NOMO-1 treated with DMSO at 0.1 percent for 48 hours (cell line): Measurements from ENCODE around the gene GPR37L1.
"Not testable (repeated sequence)": the region's sequence is repeated elsewhere in the genome, so short reads cannot be mapped to it uniquely, and the experiment has no call there.

Experiments used
- DNase-seq: peaks from one replicate; lab custom pipeline; 2025; ENCODE audit not compliant: unreplicated experiment; lab: John Stamatoyannopoulos, UW

The GPR37L1 gene

DNA sequence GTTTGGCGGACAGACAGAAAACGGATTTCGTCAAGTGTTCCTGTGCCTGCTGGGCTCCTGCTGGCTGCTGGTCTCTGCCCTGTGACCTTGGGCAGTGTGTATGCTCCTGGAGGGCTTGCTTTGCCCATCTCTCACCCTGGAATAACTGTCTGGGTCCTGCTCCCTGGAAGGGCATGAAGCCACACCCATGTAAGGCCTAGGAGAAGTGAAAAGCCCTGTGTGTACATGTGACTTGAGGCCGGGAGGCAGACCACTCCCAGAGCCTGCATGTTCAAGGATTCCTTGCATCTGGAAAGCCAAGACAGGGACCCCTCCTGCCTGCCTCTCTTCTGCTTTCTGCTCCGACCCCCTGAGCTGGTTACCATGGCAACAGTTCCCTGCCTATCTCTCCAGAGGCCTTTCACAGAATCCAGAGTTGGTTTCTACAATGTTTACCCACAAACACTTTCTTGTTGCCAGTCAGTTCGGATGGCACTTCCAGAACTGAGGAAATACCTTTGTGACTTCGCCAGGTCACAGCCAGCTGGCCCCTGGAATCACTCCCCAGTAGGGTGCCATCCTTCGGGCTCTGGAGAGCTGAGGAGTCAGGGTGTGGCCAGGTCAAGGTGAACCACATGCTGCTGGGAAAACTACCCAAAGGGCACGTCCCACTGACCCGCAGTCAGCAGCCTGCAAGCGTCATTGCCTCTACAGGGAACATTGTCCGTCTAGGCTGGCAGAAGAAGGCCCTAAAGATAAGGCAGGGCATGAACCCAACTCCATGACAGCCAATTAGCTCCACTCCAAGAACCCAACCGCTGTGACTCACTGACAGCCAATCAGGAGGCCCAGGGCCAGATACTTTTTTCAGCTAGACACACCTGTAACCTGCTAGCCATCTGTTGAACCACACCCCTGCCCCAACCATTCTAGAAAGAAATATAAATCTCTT is 14.7 kb upstream of the GPR37L1 start:
- DNase-seq, result no peak

DNA sequence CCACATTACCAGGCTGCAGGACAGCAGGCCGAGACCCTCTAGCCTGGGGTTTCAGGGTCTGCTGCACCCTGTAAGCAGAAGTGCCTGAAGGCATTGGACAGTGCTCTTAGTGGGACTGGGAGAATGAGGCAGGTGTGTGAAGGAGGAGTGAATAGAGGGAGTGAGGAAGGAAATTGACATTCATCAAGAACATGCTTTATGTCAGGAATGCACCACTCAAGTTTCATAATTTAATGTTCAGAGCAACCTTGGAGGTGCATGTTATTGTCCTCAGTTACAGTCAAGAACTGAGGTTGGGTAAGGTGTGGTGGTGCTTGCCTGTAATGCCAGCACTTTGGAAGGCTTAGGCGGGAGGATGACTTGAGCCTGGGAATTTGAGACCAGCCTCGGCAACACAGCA is 11.7 kb upstream of the GPR37L1 start:
- DNase-seq, result no peak

- DNase-seq, result not testable (repeated sequence)
Measured at GRCh38 chr1:202111589-202111988, 11.1 kb upstream of the GPR37L1 start.

- DNase-seq, result no peak
Measured at GRCh38 chr1:202112859-202113689, 9.6 kb upstream of the GPR37L1 start.

DNA sequence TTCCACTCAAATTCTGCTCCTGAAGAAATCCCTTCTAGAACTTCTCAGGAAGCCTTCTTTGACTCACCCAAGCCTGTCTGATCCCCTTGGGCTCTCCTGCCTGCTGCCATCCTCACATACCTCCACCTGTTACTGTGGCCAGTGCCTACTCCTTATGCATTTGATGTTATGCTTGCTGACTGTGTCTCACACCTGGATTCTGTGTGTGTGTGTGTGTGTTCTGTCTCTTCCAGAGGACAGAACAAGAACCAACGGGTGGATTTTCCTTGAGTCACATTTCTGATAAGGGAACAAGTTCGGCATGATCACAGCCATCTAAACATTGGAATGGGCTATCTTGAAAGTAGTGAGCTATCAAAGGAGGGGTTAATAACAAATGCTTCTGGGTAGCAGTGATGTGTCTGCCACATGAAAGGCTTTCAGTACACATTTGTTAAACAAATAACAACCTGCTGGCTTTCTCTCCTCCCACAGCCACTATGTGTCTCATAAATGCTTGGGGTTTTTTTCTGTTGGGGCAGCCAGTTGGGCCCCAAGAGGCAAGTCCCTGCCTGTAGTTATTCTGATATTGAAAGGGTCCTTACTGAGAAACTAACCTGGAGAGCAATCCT is 8.9 kb upstream of the GPR37L1 start:
- no peak for DNase-seq

- DNase-seq, result no peak
Measured at GRCh38 chr1:202116287-202116686, 6.4 kb upstream of the GPR37L1 start.

DNA sequence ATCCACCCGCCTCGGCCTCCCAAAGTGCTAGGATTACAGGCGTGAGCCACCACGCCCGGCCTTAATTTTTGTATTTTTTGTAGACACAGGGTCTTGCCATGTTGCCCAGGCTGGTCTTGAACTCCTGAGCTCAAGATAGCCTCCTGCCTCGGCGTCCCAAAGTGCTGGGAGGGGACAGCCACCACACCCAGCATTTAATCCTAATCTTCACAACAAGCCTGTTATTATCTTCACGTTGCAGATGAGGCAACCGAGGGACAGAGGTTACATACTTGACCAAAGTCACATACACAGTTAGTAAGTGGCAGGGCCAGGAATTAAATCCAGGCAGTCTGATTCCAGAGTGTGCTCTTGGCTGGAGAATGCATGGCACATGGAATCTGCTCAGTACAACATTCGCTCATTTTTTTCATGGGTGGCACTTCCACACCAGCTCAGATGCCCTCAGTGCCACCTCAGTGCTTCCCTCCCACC is 4.8 kb upstream of the GPR37L1 start:
- DNase-seq, result no peak

DNA sequence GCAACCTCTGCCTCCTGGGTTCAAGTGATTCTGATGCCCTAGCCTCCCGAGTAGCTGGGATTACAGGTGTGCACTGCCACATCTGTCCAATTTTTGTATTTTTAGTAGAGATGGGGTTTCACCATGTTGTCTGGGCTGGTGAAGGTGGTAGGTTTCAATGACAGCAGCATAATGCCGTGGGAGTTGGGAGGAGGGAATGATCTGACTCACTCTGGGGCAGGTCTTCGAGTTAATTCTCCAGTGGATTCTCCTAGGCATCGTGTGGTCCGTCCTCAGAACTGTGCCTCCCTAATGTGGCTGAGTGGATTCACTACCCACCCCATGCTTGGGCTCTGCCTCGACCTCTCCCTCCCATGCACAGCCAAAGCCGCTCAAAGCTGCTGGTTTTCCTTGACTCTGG is 1.7 kb upstream of the GPR37L1 start:
- DNase-seq, result no peak

DNA sequence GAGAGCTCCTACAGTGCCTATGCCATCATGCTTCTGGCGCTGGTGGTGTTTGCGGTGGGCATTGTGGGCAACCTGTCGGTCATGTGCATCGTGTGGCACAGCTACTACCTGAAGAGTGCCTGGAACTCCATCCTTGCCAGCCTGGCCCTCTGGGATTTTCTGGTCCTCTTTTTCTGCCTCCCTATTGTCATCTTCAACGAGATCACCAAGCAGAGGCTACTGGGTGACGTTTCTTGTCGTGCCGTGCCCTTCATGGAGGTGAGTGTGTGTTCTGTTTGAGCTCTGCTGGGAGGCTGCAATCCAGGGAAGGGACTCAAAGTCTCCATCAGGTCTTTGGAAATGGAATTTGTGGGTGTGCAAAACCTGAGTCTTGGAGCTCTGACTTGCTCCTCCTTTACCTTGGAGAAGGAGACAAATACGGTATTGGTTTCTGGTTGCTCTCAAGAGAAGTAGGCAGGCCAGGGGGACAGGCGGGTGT is 658 bp downstream of the GPR37L1 start:
- DNase-seq, result no peak

DNA sequence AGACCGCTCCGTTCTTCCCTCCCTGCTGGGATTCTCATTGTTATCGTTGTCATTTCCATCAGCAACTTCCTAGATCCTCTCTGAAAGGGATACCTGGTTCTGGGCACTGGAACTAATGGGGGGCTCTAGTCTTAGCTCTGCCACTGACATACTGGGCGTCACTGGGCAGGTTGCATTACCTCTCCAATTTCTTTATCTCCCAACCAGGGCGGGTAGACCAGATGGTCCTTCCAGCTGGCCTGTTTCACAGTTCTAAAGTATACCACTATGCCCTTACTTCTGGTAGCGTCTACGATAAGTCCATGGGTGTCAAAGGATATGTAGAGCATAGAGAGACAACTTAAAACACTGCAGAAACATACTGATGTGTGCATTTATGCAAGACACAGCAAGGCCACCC is 1.4 kb downstream of the GPR37L1 start:
- DNase-seq, result no peak

DNA sequence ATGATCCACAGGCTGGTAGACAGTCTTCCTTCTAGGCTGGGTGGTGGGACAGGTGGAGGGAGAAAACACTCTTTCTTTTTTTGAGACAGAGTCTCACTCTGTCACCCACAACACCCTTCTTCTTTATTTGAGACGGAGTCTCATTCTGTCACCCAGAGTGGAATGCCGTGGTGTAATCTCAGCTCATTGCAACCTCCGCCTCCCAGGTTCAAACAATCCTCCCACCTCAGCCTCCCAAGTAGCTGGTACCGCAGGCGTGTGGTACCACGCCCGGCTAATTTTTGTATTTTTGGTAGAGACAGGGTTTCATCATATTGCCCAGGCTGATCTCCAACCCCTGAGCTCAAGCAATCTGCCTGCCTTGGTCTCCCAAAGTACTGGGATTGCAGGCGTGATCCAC is 2.9 kb downstream of the GPR37L1 start:
- DNase-seq, result no peak

- no peak for DNase-seq
Measured at GRCh38 chr1:202126426-202126825, 3.7 kb downstream of the GPR37L1 start.

DNA sequence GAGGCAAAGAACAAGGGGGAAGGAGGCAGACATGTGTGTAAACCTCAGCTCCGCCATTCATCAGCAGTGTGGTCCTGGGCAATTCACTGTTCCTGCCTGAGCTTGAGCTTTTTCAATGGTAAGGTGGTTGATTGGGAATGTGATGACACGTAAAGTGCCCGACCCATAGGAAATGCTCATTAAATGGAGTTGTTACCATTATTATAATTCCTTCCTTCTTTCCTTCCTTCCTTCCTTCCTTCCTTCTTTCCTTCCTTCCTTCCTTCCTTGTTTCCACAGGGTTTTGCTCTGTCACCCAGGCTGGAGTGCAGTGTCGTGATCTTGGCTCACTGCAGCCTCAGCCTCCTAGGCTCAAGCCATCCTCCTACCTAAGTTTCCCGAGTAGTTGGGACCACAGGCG is 4.3 kb downstream of the GPR37L1 start:
- DNase-seq, result no peak

GRCh38 chr1:202127836-202128622 is 5.3 kb downstream of the GPR37L1 start:
- DNase-seq, result no peak

DNA sequence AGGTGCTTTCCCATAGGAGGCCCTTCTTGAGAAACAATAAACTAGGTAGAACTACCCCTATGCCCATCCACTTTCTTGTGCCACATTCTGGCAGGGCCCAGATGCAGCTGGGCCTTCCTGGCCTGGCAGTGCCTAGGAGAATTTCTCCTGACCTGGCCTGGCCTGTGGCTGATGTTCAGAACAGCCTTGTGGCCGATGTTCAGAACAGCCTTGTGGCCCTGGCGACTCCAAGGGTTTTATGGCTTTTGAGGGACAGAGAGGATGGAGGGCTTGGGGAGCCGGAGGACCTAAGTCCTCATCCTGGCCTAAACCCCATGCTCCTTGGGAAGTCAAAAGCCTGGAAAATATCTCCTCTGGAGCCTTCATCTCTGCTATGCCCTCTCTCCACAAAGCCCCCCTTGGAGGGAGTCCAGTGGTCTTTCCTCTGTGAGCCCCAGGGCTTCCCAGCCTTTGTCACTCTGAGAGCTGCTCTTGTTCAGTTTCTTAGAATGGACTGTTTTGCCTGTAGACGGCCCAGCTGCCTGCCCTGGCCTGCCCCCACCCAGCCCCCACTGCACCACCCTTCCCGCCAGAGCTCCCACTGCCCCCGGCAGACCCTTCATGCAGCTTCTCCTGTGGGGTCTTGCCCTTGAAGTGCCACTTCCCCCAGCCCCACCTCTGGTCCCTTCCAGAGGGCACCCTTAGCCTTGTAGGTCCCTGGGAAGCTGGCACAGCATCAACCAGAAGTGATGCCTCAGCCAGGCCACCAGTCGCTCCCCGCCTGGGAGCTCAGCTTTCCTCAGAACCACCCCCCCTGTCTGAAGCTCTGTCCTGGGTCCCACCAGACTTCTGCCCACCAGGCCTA is 7.0 kb downstream of the GPR37L1 start:
- DNase-seq, result no peak

GRCh38 chr1:202130297-202130721 is 7.6 kb downstream of the GPR37L1 start:
- DNase-seq, result no peak

GRCh38 chr1:202130816-202131522 is 8.3 kb downstream of the GPR37L1 start:
- DNase-seq, result no peak

GRCh38 chr1:202131956-202132821 is 9.5 kb downstream of the GPR37L1 start:
- DNase-seq, result no peak
